AG04449 (cell line): ENCODE results near the gene CHN2.
"Not testable (repeated sequence)": the region's sequence is repeated elsewhere in the genome, so short reads cannot be mapped to it uniquely, and the experiment has no call there.

ENCODE experiments used
- CTCF ChIA-PET: fragments of 350-600 bp; formaldehyde crosslinking; extraction: SDS; loops from one replicate; lab custom pipeline; 2021; ENCODE audit warnings: antibody characterized with exemption; lab: Yijun Ruan, JAX
- POLR2A ChIA-PET: fragments of 400-600, 350-600 bp; formaldehyde crosslinking; extraction: SDS; loops from one replicate; lab custom pipeline; 2020; ENCODE audit warnings: antibody characterized with exemption, inconsistent platforms; lab: Yijun Ruan, JAX
- DNase-seq: peaks from one replicate; pipeline ENCODE4 v3.0.0-alpha.2; 2010; ENCODE audit warnings: low read depth, low spot score
- H3K4me3 ChIP-seq: 2 replicates; pipeline ENCODE4 v1.5.1; 2011; ENCODE audit warnings: low read depth, mild to moderate bottlenecking, control low read depth, low read length
- CTCF ChIP-seq: IDR thresholded peaks from one replicate; pipeline ENCODE4 v1.5.1; 2011; ENCODE audit warnings: mild to moderate bottlenecking, moderate library complexity, low read length, control low read depth, inconsistent platforms; ENCODE audit not compliant: insufficient read depth; ENCODE audit errors: missing control alignments

CHN2 gene

GRCh38 chr7:29516491-29516890 lies 321.9 kb downstream of the CHN2 start:
- no peak for TF ChIP-seq CTCF
- CTCF ChIA-PET = no interaction called here
- no peak for DNase-seq

GRCh38 chr7:29518616-29519015 lies 324.0 kb downstream of the CHN2 start:
- POLR2A ChIA-PET = no interaction called here
- CTCF ChIA-PET = no interaction called here
- H3K4me3 ChIP-seq = no peak overlapping the region
- TF ChIP-seq CTCF = no peak
- no peak for DNase-seq

More at GRCh38 chr7:29516491-29516890, 321.9 kb downstream of the CHN2 start:
- POLR2A ChIA-PET = no interaction called here
- no peak overlapping the region for H3K4me3 ChIP-seq

- ChIA-PET CTCF (no interaction called here), POLR2A (no interaction called here)
- no peak for DNase-seq
- no peak overlapping the region for H3K4me3 ChIP-seq
- TF ChIP-seq CTCF = no peak
Measured at GRCh38 chr7:29523728-29524127, 329.2 kb downstream of the CHN2 start.

- no peak for TF ChIP-seq CTCF
- CTCF ChIA-PET = no interaction called here
- POLR2A ChIA-PET = no interaction called here
- no peak for DNase-seq
- no peak overlapping the region for H3K4me3 ChIP-seq
Measured at GRCh38 chr7:29527505-29528108, 333.0 kb downstream of the CHN2 start.

- CTCF ChIA-PET, DNase-seq, H3K4me3 ChIP-seq, POLR2A ChIA-PET: not testable (repeated sequence)
Measured at GRCh38 chr7:29528526-29528925, 334.0 kb downstream of the CHN2 start.
